GM18861 (cell line): ENCODE measurements around the gene AP2B1.
"Not testable (repeated sequence)": the region's sequence is repeated elsewhere in the genome, so short reads cannot be mapped to it uniquely, and the experiment has no call there.

ENCODE experiments used
- ATAC-seq: cut with Tn5 transposase; IDR thresholded peaks from one replicate; pipeline ENCODE4 v1.9.1; 2021; ENCODE audit not compliant: unreplicated experiment

Gene AP2B1

DNA sequence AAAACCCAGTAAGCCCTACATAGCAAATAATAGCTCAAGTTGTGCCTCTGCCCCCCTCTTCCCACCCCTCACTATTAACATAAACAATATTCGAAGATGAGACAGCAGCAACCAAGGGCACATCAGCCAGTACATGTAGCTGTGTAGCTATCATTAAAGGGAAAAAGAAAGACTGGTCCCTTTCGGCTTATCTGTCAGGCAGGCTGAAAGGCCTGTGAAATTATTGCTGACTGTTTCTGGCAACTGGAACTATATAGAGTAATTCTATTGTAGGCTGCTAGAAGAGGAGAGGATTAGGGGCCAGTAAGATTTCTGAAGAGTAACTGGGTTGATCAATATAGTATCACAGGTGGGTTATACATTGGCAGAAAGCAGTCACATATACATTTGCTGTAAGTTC lies 107.8 kb downstream of the AP2B1 start:
- ATAC-seq = no peak

DNA sequence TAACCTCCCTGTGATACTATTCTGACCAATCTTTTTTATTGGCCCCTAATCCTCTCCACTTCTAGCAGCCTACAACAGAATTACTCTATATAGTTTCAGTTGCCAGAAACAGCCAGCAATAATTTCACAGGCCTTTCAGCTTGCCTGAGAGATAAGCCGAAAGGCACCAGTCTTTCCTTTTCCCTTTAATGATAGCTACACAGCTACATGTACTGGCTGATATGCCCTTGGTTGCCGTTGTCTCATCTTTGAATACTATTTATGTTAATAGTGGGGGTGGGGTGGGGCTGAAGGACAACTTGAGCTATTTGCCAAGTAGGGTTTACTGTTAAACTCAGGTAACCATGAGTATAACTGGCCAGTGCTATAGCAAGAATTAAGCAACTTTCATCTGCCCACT lies 108.5 kb downstream of the AP2B1 start:
- no peak for ATAC-seq

DNA sequence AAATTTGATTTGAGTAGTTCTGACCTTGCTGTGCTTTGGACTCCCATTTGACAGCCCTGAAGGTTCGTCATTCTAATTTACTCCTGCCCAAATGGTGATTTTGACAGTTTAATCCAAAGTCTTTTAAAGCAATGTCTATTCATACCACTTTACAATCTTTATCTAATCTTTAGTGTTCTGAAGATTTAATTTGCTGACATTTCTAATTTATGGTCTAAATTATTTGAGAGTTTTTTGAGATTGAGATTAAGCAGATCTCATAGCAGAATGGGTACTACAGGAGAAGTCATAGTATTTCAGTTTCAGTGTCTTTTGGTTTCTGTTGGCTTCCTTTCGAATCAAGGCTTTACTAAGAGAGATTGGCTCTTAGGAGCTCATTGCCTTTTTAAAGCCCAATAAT lies 111.7 kb downstream of the AP2B1 start:
- no peak for ATAC-seq

DNA sequence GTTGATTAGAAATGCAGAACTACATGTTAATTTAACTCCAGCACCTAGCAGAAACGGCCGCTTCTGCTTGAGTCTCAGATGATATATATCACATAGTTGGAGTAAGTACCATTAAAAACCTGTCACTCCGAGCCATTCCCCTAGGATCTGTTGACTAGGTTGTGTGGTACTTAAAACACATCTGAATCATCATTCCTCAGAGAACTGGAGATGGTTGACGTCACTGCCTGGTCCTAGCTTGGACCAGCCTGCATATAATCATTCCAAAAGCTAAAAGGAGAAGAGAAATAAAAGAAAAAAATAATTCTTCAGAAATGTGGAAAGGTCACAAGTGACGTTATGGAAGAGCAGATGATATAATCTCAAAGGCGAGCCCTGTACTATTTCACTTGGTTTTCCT lies 113.0 kb downstream of the AP2B1 start:
- ATAC-seq = no peak

DNA sequence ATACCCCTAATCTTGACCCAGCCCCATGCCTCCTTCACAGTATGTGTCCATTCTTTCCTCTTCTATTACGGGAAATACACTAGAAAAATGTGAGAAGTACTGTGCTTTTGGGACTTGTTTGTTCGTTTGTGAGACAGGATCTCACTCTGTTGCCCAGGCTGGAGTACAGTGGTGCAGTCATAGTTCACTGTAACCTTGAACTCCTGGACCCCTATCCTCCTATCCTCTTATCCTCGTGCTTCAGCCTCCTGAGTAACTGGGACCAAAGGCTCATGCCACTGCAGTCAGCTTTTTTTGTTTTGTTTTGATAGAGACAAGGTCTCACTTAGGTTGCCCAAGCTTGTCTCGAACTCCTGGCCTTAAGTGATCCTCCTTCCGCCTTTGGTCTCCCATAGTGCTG lies 114.4 kb downstream of the AP2B1 start:
- ATAC-seq = no peak

DNA sequence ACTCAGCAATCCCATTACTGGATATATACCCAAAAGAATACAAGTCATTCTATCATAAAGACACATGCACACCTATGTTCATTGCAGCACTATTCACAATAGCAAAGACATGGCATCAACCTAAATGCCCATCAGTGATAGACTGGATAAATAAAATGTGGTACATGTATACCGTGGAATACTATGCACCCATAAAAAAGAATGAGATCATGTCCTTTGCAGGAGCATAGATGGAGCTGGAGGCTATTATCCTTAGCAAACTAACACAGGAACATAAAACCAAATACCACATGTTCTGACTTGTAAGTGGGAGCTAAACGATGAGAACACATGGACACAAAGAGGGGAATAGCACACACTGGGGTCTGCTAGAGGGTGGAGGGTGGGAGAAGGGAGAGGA lies 116.2 kb downstream of the AP2B1 start:
- not testable (repeated sequence) for ATAC-seq

DNA sequence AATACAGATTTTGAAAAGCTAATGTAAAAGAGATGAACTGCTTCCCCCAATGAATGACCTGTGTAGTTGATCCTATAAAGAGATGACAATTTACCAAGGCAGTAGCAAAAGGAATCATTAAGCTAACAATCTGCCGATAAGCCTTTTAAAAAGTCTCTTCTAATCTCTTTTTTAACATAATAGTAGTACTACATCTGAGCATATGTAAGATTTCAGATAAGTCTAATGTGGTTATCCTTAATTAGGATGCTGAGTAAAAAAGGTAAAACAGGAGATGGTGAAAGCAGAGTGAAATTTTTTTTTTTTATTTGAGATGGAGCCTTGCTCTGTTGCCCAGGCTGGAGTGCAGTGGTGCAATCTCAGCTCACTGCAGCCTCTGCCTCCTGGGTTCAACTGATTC lies 118.1 kb downstream of the AP2B1 start:
- no peak for ATAC-seq

DNA sequence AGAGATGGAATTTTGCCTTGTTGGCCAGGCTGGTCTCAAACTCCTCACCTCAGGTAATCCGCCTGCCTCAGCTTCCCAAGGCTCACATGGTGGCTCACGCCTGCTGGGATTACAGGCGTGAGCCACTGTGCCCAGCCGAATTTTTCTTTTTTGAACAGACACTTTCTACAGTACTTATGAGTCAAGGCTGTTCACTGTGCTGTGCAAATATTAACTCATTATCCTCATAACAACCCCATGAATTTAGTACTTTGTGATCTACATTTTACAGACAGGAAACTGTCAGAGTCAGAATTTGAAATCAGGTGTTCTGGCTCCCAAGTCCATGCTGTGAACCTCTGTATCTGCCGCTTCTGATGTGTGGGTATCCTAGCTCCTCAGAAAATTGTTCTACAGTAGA lies 118.6 kb downstream of the AP2B1 start:
- ATAC-seq = no peak

DNA sequence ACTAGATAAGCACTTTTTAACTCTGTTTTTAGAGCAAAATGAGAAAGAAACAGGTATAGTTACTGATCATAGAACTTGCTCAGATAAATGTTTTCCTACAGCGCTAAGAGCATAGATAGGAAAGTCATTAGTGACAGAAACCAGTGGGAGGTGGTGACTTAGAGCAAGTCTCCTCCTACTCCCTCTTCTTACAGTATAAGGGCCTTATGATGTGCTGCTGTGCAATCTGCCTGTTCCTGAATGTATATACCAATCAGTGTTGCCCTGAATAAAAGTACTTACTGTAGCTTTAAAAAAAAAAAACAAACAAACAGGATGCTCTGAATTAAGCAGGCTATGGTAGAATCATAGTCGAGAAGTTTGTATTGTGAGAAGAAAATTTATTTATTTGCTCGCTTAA lies 121.0 kb downstream of the AP2B1 start:
- ATAC-seq = no peak

DNA sequence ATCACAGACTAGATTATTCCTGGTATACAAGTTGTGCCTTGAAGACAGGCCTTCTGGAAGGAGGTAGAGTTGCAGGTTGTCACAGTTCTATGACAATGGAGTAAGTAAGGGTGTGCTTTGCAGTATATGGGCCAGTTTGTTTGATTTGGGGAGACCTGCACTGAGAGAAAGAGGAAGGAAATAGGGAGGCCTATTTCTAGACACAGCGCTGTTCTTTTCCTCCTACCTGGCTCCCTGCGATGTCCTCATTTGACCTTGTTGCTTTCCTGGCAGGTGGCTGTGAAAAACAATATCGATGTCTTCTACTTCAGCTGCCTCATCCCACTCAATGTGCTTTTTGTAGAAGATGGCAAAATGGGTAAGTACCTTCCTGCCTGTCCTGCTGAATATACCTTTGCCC lies 121.8 kb downstream of the AP2B1 start:
- ATAC-seq = no peak

DNA sequence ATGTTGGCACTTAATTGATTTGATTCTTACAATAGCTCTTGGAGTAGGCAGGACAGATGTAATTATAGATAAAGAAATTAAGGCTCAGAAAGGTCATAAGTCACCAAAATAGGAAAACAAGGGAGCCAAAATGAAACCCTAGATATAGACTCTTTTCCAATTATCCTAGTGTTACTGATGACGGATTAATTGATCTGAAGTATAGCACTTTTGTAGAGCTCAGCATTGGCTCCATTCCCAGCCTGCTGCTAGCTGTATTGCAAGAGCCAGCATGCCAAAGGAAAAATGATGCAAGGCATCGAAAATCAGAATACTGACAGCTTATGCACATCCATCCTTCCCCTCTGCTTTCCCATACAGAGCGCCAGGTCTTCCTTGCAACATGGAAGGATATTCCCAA lies 122.8 kb downstream of the AP2B1 start:
- ATAC-seq = no peak

DNA sequence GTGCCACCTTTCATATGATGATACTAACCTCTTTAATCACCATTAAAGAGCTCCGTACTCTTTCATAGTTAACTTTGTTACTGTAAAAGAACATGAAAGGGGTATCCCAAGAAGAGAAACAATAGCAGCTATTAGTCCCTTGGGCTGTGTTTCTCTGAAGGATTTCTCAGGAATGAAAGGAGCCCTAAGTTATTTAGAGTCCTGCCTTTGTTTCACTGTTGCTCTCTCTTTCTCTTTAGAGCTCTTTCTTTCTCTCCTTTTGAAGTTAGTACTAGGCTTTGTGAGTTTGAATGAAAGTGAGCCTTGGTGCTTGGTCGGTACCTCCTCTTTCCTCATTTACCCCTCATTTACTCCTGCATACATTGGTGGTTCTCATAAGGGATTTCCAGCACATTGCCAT lies 123.8 kb downstream of the AP2B1 start:
- no peak for ATAC-seq

DNA sequence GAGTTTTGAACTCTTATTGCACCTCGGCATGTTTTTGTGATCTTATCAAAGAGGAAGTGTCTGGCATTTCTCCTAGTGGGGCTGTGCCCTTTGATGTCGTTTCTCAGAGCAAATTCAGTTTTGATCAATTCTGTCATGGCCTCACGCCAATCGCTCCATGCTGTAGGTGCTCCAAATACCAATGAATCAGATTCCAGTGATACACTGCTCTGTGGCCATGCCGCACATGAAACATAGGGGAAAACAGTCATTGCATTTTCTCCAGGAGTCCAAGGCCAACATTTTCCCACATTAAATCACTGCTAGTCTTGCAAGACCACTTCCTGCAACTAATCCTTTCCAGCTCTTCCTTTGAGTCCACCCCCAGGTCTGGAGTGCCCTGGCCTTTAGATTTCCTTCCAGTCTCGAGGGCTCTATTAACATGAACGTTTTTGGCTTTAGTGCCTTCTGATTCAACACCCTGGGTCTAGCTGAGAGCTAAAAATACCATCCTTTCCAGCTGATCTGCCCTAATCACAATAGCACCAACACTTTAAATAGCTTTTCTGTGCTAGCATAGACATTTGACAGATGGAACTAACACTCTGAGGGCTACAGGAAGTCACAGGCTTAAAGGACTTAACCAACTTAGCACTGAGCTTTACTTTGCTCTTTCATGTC lies 126.1 kb downstream of the AP2B1 start:
- no peak for ATAC-seq

DNA sequence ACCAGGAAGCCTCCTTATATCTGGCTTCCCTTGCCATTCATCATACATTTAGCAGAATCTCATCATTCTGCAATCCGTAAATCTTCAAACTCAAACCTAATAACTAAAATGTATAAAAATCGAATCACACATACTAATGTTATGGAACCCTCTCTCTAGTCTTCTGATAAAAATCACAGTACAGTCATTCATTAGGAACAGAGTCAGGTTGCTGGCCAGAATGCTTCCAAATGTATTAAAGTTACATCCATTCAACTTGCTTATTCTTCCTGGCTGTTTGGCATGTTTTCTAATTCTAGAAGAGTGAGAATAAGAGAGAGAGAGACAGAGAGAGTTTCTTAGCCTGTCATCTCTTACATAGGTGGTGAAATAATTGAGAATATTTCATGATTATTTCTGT lies 127.9 kb downstream of the AP2B1 start:
- ATAC-seq = no peak

DNA sequence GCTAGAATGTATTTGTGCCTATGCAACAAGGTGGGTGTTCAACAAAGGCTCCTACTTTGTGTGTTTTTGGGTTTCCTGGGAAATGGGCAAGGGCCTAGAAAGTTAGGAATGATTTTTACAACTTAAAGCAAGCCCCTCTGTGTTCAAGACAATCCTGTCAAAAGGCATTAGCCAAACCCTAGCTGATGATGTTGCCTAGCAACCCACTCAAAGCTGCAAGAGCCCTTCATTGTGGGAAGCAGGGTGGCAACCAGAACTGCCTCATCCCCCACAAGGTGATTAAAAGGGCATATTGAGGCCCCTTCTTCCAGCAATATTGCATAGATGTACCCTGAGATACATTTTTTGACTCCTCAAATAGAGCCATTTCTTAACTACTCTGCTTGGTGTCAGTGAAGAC lies 128.3 kb downstream of the AP2B1 start:
- ATAC-seq = no peak

DNA sequence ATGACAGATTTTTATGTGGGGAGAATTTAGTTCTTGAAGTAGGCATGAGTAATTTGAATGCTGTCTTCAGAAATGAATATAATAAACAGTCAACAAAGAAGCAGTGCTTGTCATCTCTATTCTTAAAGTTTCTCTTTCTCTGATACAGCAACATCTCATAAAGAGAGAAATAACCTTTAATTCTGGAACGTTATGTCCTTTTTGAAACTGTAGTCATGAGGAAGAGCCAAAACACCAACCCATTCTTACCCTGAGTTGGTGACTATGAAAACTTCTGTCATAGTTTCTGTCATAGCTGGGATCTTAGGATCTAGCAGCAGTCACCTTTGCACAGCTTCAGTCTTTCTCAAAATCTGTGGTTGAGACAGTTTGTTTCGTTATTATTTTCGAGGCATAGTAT lies 129.1 kb downstream of the AP2B1 start:
- no peak for ATAC-seq

DNA sequence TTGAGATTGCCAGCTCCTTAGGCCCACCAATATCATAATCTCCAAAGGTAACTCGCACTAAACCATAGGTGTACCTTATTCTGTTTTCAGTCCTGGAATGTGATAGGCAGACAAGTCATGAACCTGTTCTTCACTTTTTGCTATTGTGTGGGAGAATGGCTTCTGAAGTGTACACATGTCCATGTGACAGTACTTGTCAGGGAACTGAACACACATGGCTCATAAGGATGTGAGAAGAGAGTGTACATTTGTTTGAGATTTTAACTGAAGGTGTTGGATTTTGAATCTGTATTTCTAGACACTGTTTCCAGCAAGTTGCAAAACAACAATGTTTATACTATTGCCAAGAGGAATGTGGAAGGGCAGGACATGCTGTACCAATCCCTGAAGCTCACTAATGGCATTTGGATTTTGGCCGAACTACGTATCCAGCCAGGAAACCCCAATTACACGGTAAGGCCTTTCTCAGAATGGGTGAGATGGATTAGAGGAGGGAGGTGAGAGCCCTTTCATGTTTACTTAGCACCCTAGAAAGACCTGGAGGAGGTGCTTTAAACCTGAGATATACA lies 129.9 kb downstream of the AP2B1 start:
- ATAC-seq = no peak

DNA sequence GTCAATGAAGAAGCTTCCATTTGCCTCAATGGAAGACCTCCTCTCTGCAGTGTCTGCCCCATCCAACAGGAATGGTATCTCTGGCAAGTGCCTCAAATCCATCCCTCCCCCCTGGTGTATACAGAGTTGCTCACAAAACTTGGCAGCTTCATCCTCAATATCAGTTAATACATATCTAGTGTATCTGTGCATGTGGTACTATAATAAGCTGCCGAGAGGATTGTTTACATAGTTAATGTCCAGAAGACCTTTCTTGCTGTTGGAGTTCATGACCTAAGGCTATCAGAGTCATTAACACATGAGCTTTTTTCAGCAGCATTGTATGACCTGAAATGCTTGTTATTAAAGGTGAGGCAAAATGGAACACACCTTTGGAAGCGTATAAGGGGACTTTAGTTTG lies 130.4 kb downstream of the AP2B1 start:
- no peak for ATAC-seq

DNA sequence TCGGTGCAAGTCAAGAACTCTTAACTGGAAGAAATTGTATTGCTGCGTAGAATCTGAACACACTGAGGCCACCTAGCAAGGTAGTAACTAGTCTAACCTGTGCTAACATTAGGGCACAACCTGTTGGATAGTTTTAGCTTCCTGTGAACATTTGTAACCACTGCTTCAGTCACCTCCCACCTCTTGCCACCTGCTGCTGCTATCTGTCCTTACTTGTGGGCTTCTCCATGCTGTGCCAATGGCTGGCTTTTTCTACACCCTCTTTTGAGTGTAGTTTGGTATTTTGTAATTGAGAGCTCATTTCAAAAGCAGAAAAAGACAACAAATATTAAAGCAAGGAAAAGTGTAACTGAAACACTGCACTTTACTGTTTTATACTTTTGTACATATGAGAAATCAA lies 136.6 kb downstream of the AP2B1 start:
- no peak for ATAC-seq

DNA sequence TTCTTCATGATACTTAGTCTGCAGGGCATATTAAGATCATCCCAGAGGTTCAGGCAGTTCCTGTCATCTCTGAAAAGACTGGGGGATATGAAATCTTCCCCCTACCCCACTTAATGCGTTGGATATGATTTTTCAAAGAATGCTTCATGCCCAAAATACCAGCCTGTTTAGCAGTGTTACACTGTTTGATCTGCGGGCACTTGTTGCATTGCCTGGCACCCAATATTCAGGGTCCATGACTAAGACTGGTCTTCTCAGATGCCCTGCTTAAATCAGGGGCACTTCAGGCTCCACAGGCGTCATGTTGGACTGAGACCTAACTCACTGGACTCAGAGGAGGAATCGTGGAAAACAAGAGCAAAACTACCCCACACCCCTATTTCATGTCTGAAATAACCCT lies 137.9 kb downstream of the AP2B1 start:
- ATAC-seq = no peak

DNA sequence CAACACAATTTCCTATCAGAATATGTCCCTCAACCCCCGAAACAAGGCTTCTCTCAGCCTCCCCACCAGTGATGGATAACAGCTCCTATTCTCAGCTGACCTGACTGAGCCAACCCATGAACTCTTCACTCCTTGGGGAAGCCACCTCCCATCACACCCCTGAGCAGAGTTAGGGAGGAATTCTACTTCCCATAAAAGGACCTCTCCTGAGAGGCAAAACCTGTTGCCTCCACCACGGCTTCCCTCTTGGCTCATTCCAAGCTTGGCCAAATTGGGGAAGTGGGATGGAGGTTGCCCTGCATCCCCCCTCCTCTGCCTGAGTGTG lies 138.6 kb downstream of the AP2B1 start:
- ATAC-seq = no peak

DNA sequence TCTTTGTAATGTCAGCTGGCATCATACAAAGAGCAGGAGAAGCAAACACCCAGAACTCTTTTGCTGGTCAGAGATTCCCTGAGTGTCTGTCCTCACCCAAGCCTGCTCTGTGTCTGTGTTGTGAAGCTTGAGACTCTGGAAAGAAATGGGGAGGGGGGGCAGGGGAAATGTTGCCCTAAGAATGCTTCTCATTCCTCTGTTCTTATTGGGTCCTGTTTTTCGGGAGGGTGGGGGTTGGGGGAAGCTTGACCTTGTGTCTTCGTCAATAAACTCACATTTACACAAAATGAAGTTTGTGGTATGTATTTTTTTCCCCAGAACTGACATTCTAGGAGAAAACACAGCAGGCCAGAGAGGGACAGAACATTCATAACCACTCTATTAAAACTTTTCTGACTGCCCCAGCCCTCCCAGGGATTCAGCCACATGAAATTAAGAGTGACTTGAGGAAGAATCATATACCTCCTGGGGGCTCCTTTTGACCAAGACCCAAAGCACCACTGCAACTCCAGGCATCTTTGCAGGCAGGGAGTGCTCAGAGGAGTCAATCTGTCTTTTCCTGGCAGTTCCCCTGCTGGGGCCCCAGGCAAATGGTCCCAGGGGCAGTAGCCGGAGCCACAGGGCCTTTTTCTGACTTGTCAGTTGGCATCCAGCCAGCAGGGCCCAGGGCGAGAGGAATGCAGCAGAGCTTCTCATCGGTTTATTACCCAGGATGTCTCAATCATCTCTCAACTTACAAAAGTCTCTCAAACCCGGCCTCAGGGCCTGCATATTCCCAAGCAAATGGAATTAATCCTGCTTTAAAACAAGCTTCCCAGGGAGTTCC lies 139.2 kb downstream of the AP2B1 start:
- no peak for ATAC-seq
